ENCODE data around the gene AXIN2. TPM values are rescaled to one million over a fixed set of nuclear protein-coding genes. Genes with fewer than 3 reads are reported as not detected.

The AXIN2 gene
- total RNA-seq, 4 donors from 2014 or later, result 8.2 to 65.1 (median 42.0) TPM

- no peak overlapping the region for H3K4me3 ChIP-seq
- no peaks in the 10 kb centered on the region for H3K9me3 ChIP-seq
- intact Hi-C loops (cut with DNase I; ENCODE audit: low total_unique reads), result no loop called here
- no peak for DNase-seq
- no peak overlapping the region for H3K27ac ChIP-seq
- TF ChIP-seq POLR2A (IDR thresholded peaks at IDR 0.05) (no peak), CTCF (IDR thresholded peaks at IDR 0.05) (no peak)
- no peaks in the 10 kb centered on the region for H3K27me3 ChIP-seq
- H3K36me3 ChIP-seq, result no peaks in the 10 kb centered on the region
- H3K4me1 ChIP-seq, result peaks cover 8% of the 10 kb centered on the region in 2 donors
Observed at GRCh38 chr17:65542067-65542466, 19.4 kb downstream of the AXIN2 start.

GRCh38 chr17:65541453-65541852, 20.0 kb downstream of the AXIN2 start:
- Histone ChIP-seq H3K9me3 (no peaks in the 10 kb centered on the region), H3K36me3 (no peaks in the 10 kb centered on the region), H3K27ac (no peak overlapping the region), H3K4me1 (peaks cover 7 to 8% of the 10 kb centered on the region in 2 donors), H3K4me3 (no peak overlapping the region), H3K27me3 (no peaks in the 10 kb centered on the region)
- no peak for DNase-seq
- no peak for TF ChIP-seq CTCF (IDR thresholded peaks at IDR 0.05)
- no peak for TF ChIP-seq POLR2A (IDR thresholded peaks at IDR 0.05)
- intact Hi-C loops (cut with DNase I; ENCODE audit: low total_unique reads), result no loop called here

GRCh38 chr17:65539630-65540266, 21.7 kb downstream of the AXIN2 start:
- Histone ChIP-seq H3K36me3 (no peaks in the 10 kb centered on the region), H3K27me3 (no peaks in the 10 kb centered on the region), H3K9me3 (no peaks in the 10 kb centered on the region), H3K4me1 (no peaks in the 10 kb centered on the region), H3K27ac (no peak overlapping the region), H3K4me3 (no peak overlapping the region)
- no peak for TF ChIP-seq POLR2A (IDR thresholded peaks at IDR 0.05)
- no peak for TF ChIP-seq CTCF (IDR thresholded peaks at IDR 0.05)
- DNase-seq, result no peak
- intact Hi-C loops (cut with DNase I; ENCODE audit: low total_unique reads), result no loop called here

GRCh38 chr17:65538675-65539529, 22.5 kb downstream of the AXIN2 start:
- H3K27me3 ChIP-seq, result no peaks in the 10 kb centered on the region
- no peaks in the 10 kb centered on the region for H3K36me3 ChIP-seq
- no peaks in the 10 kb centered on the region for H3K9me3 ChIP-seq
- DNase-seq, result no peak
- intact Hi-C loops (cut with DNase I; ENCODE audit: low total_unique reads), result no loop called here
- no peaks in the 10 kb centered on the region for H3K4me1 ChIP-seq
- H3K27ac ChIP-seq, result peak overlapping the region; percentile 12 to 20
- no peak overlapping the region for H3K4me3 ChIP-seq
- no peak for TF ChIP-seq POLR2A (IDR thresholded peaks at IDR 0.05)
- no peak for TF ChIP-seq CTCF (IDR thresholded peaks at IDR 0.05)
